CD4-positive, CD25-positive, alpha-beta regulatory T cell (primary cell): ENCODE data around the gene BCL2L13. TPM values are rescaled to one million over a fixed set of nuclear protein-coding genes. Genes with fewer than 3 reads are reported as not detected.
"Not testable (repeated sequence)": the region's sequence is repeated elsewhere in the genome, so short reads cannot be mapped to it uniquely, and the experiment has no call there.

ENCODE experiments used
- ATAC-seq, 2 donors: fragments of 150-1000 bp; cut with Tn5 transposase; one replicate each; pipeline ENCODE4 v1.10.0; 2021; ENCODE audit warnings: low read depth in 2 of 2, moderate number of reproducible peaks in 2 of 2, moderate library complexity in 1 of 2
- DNase-seq, 3 donors: peaks; one replicate each; pipeline versions ENCODE4 v3.0.0 to v3.0.0-alpha.2; 2012 to 2022; ENCODE audit warnings: mixed read lengths in 1 of 3
- H3K27ac ChIP-seq: one replicate; pipeline ENCODE4 v1.7.0; 2013; ENCODE audit warnings: mild to moderate bottlenecking, low read length; ENCODE audit not compliant: insufficient read depth, poor library complexity, severe bottlenecking
- H3K27me3 ChIP-seq: one replicate; pipeline ENCODE4 v1.7.0; 2013; ENCODE audit warnings: low read length; ENCODE audit not compliant: control insufficient read depth, insufficient read depth
- H3K36me3 ChIP-seq: one replicate; pipeline ENCODE4 v1.7.0; 2013; ENCODE audit warnings: mild to moderate bottlenecking, low read length, moderate library complexity; ENCODE audit not compliant: control insufficient read depth, insufficient read depth
- H3K4me1 ChIP-seq: 2 replicates; pipeline ENCODE4 v1.7.0; 2013; ENCODE audit warnings: mild to moderate bottlenecking, low read length; ENCODE audit not compliant: insufficient read depth, control insufficient read depth, poor library complexity, severe bottlenecking
- H3K4me3 ChIP-seq: one replicate; pipeline ENCODE4 v1.7.0; 2013; ENCODE audit warnings: low read depth, mild to moderate bottlenecking, low read length, moderate library complexity
- H3K9me3 ChIP-seq, 2 experiments: 1 replicate in 1 of 2; 2 replicates in 1 of 2; pipeline ENCODE4 v1.7.0; 2013; ENCODE audit warnings: low read length in 2 of 2, mild to moderate bottlenecking in 1 of 2, moderate library complexity in 1 of 2; ENCODE audit not compliant: control insufficient read depth in 2 of 2
- H3K27ac Mint-ChIP-seq, 3 donors: one replicate each; pipeline ENCODE4 v1.8.0; 2020 to 2022; ENCODE audit warnings: mild to moderate bottlenecking in 3 of 3, mixed read lengths in 3 of 3, moderate library complexity in 2 of 3
- H3K27me3 Mint-ChIP-seq: one replicate; pipeline ENCODE4 v1.8.0; 2022; ENCODE audit warnings: mild to moderate bottlenecking, mixed read lengths
- H3K36me3 Mint-ChIP-seq: one replicate; pipeline ENCODE4 v1.8.0; 2020; ENCODE audit warnings: mixed read lengths
- H3K4me1 Mint-ChIP-seq, 4 donors: one replicate each; pipeline ENCODE4 v1.8.0; 2020 to 2022; ENCODE audit warnings: mixed read lengths in 4 of 4, mild to moderate bottlenecking in 1 of 4
- H3K4me3 Mint-ChIP-seq, 4 donors: one replicate each; pipeline ENCODE4 v1.8.0; 2020 to 2022; ENCODE audit warnings: mild to moderate bottlenecking in 4 of 4, mixed read lengths in 4 of 4, moderate library complexity in 3 of 4
- H3K9me3 Mint-ChIP-seq, 7 donors: one replicate each; pipeline ENCODE4 v1.8.0; 2020 to 2022; ENCODE audit warnings: mixed read lengths in 7 of 7, mild to moderate bottlenecking in 3 of 7, moderate library complexity in 2 of 7
- polyA plus RNA-seq, 4 donors: library from polyadenylated mRNA; unstranded; fragments of 300-500 nt; fragmentation: Illumina TruSeq; gene quantifications; one replicate each; pipeline ENCODE4 v1.2.3, GENCODE V29; 2021
- total RNA-seq: library from RNA; stranded (reverse); gene quantifications from one replicate; pipeline ENCODE4 v1.2.3, GENCODE V29; 2022

Gene BCL2L13
- total and polyA plus RNA-seq, 5 donors from 2014 or later = 24.5 to 43.8 (median 39.5) TPM

- no peaks in the 10 kb centered on the region for H3K27me3 ChIP-seq
- no peak overlapping the region for H3K27ac ChIP-seq
- peaks cover 4% of the 10 kb centered on the region for H3K36me3 Mint-ChIP-seq
- DNase-seq = no peak
- H3K27ac Mint-ChIP-seq = no peak overlapping the region
- no peak for ATAC-seq
- H3K9me3 Mint-ChIP-seq = no peaks in the 10 kb centered on the region
- no peaks in the 10 kb centered on the region for H3K9me3 ChIP-seq
- peaks cover 0 to 17% (median 4%) of the 10 kb centered on the region in 4 donors for H3K4me1 Mint-ChIP-seq
- no peaks in the 10 kb centered on the region for H3K4me1 ChIP-seq
- no peak overlapping the region for H3K4me3 ChIP-seq
- no peaks in the 10 kb centered on the region for H3K27me3 Mint-ChIP-seq
- peaks cover 4% of the 10 kb centered on the region for H3K36me3 ChIP-seq
- no peak overlapping the region for H3K4me3 Mint-ChIP-seq
These were observed 114.9 kb downstream of the BCL2L13 start for GRCh38 chr22:17753401-17753989.

DNA sequence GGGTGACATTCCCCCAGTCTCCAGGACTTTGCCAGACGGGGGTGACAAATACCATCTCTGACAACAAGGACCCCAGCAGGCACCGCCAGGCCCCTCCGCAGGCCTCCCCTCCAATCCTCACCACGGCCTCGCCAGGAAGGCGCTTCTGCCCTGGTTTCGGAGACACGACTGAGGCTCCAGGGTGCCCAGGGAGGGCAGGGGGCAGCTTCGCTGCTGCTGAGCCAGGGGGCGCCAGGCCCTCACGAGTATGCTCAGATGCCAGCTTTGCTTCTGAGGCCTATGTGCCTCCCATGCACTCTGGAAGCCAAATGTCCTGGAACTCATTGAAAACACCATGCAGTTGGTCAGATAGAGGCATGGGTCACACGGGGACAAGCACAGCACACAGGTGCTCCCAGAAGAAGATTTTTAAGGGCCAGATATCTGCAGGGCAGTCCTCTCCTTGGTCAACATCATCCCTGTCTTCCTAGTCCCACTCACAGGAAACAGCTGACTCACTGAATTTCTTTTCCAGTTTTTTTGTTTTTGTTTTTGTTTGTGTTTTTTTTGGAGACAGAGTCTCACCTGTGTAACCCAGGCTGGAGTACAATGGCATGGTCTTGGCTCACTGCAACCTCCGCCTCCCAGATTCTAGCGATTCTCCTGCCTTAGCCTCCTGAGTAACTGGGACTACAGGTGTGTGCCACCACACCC lies 115.8 kb downstream of the BCL2L13 start:
- ATAC-seq (peak in 1 of 2 donors; percentile 34), DNase-seq (peak in 2 of 3 donors; percentile 24 to 41)
- Mint-ChIP-seq H3K27me3 (no peaks in the 10 kb centered on the region), H3K9me3 (no peaks in the 10 kb centered on the region), H3K36me3 (peaks cover 4% of the 10 kb centered on the region), H3K4me1 (peaks cover 0 to 20% (median 2%) of the 10 kb centered on the region in 4 donors), H3K27ac (peak overlapping the region in 1 of 3 donors; percentile 11), H3K4me3 (no peak overlapping the region)
- no peak overlapping the region for H3K27ac ChIP-seq
- no peaks in the 10 kb centered on the region for H3K27me3 ChIP-seq
- H3K36me3 ChIP-seq = peaks cover 4% of the 10 kb centered on the region
- no peaks in the 10 kb centered on the region for H3K4me1 ChIP-seq
- H3K4me3 ChIP-seq = no peak overlapping the region
- no peaks in the 10 kb centered on the region for H3K9me3 ChIP-seq

DNA sequence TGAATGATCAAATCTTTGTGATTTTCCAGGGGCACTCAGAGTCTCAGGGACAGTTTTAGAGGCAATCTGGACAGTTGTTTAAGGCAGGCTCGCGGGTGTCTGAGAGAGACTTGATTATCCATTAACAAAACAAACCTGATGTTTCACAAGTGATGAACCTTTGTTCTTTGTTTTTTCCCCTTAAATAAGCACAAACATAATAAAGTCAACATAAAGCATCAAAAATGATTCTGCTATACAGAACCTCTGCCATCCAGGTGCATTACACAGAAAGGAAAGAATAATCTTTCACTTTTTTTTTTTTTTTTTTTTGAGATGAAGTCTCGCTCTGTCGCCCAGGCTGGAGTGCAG lies 122.6 kb downstream of the BCL2L13 start:
- H3K27ac Mint-ChIP-seq = no peak overlapping the region
- peaks cover 0 to 36% (median 13%) of the 10 kb centered on the region in 4 donors for H3K4me1 Mint-ChIP-seq
- H3K36me3 Mint-ChIP-seq = peaks cover 5% of the 10 kb centered on the region

DNA sequence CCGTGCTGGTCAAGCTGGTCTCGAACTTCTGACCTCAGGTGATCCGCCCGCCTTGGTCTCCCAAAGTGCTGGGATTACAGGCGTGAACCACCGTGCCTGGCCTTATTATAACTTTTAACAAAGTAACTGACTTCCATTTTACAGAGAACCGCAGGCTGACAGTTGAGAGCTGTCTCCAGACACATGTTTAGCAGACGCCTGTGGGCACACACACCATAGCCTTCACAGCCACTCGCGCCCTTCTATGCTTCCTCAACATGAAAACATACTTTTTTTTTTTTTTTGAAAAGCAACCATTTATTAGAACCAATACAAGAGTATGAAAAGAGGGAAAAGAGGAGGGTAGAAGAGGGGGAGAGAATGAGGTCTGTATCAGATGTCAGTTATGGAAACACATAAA lies 124.9 kb downstream of the BCL2L13 start:
- not testable (repeated sequence) for H3K9me3 ChIP-seq, H3K36me3 Mint-ChIP-seq, DNase-seq, H3K27me3 Mint-ChIP-seq, H3K27ac ChIP-seq, H3K9me3 Mint-ChIP-seq, H3K27me3 ChIP-seq, H3K36me3 ChIP-seq, ATAC-seq, H3K4me3 ChIP-seq, H3K4me3 Mint-ChIP-seq
- H3K4me1 ChIP-seq = peaks cover 14% of the 10 kb centered on the region
- peak overlapping the region in 1 of 3 donors; percentile 47 for H3K27ac Mint-ChIP-seq
- H3K4me1 Mint-ChIP-seq = peaks cover 10 to 46% (median 24%) of the 10 kb centered on the region in 4 donors

More for the DNA sequence above, 122.6 kb downstream of the BCL2L13 start:
- no peaks in the 10 kb centered on the region for H3K27me3 ChIP-seq
- H3K27ac ChIP-seq = no peak overlapping the region
- DNase-seq = no peak
- no peaks in the 10 kb centered on the region for H3K4me1 ChIP-seq
- H3K4me3 ChIP-seq = no peak overlapping the region
- no peaks in the 10 kb centered on the region for H3K9me3 ChIP-seq
- Mint-ChIP-seq H3K27me3 (peaks cover 8% of the 10 kb centered on the region), H3K9me3 (no peaks in the 10 kb centered on the region), H3K4me3 (no peak overlapping the region)
- no peaks in the 10 kb centered on the region for H3K36me3 ChIP-seq
- no peak for ATAC-seq

- DNase-seq (no peak), ATAC-seq (no peak)
- Mint-ChIP-seq H3K4me1 (peaks cover 10 to 47% (median 25%) of the 10 kb centered on the region in 4 donors), H3K36me3 (peaks cover 5% of the 10 kb centered on the region), H3K9me3 (no peaks in the 10 kb centered on the region), H3K27me3 (peaks cover 8% of the 10 kb centered on the region), H3K4me3 (peak overlapping the region in 1 of 4 donors; percentile 60), H3K27ac (peak overlapping the region in 2 of 3 donors; percentile 87 to 94)
- Histone ChIP-seq H3K36me3 (no peaks in the 10 kb centered on the region), H3K4me1 (peaks cover 14% of the 10 kb centered on the region), H3K27me3 (no peaks in the 10 kb centered on the region), H3K27ac (no peak overlapping the region), H3K4me3 (no peak overlapping the region), H3K9me3 (no peaks in the 10 kb centered on the region)
These were observed 125.5 kb downstream of the BCL2L13 start for GRCh38 chr22:17764036-17764435.

DNA sequence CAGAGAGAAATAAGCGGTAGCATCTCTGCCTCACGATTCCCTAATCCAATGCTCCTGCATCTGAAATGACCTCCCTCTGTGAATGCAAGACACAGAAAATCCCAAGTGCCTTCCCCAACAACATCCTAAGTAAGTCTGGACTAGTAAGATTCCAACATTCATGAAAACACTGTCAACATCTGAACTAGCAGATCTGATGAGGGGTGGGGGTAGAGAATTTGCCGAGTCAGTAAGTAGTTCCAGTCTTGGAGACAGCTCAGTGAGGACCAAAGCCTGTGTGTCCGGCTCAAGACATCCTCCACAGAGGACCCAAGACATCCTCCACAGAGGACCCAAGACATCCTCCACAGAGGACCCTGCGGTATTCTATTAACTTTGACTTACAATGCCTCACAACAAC lies 126.3 kb downstream of the BCL2L13 start:
- H3K4me3 ChIP-seq, H3K9me3 ChIP-seq, H3K9me3 Mint-ChIP-seq, H3K27me3 Mint-ChIP-seq, H3K27me3 ChIP-seq, ATAC-seq, DNase-seq, H3K4me3 Mint-ChIP-seq, H3K36me3 ChIP-seq, H3K36me3 Mint-ChIP-seq, H3K27ac ChIP-seq: not testable (repeated sequence)
- peak overlapping the region in 1 of 3 donors; percentile 94 for H3K27ac Mint-ChIP-seq
- peaks cover 14% of the 10 kb centered on the region for H3K4me1 ChIP-seq
- H3K4me1 Mint-ChIP-seq = peaks cover 10 to 53% (median 26%) of the 10 kb centered on the region in 4 donors

- peak overlapping the region; percentile 58 to 82 (median 73) for H3K4me3 Mint-ChIP-seq
These were observed 128.9 kb downstream of the BCL2L13 start for GRCh38 chr22:17767233-17768065.

More at GRCh38 chr22:17767233-17768065, 128.9 kb downstream of the BCL2L13 start:
- no peaks in the 10 kb centered on the region for H3K36me3 ChIP-seq
- H3K4me3 ChIP-seq = peak overlapping the region; percentile 81
- H3K4me1 ChIP-seq = peaks cover 27% of the 10 kb centered on the region
- peak overlapping the region; percentile 85 to 89 (median 88) for H3K27ac Mint-ChIP-seq
- DNase-seq (peak in 2 of 3 donors; percentile 69 to 87), ATAC-seq (peak; percentile 87 to 90)
- peak overlapping the region; percentile 25 for H3K27ac ChIP-seq
- no peaks in the 10 kb centered on the region for H3K9me3 ChIP-seq
- no peaks in the 10 kb centered on the region for H3K9me3 Mint-ChIP-seq
- no peaks in the 10 kb centered on the region for H3K27me3 ChIP-seq
- peaks cover 8% of the 10 kb centered on the region for H3K27me3 Mint-ChIP-seq
- H3K4me1 Mint-ChIP-seq = peaks cover 10 to 64% (median 32%) of the 10 kb centered on the region in 4 donors
- H3K36me3 Mint-ChIP-seq = peaks cover 10% of the 10 kb centered on the region
